ENCODE results near the gene PLSCR4. TPM values are rescaled to one million over a fixed set of nuclear protein-coding genes. Genes with fewer than 3 reads are reported as not detected.

Gene PLSCR4
- total RNA-seq, 1 donor from 2014 or later: 1.0 TPM

DNA sequence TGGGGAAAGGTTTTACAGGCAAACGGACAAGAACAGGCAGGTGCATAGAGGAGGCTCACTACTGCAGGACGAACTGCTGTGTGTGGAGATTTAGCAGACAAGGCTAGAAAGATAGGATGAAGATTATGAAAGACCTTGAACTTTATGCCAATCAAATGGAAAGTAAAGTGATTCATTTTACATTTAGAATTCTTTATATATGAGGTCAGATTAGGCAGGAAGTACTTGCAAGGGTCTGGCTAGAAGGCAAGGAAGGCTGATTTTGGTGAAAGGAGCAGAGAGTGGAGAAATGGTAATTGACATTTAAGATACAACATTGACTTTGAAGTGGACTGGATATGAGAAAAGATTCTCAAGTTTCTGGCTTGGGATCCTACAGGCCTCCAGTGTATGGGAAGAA, 33.6 kb downstream of the PLSCR4 start:
- Histone ChIP-seq H3K27ac (no peak overlapping the region), H3K9ac (no peak overlapping the region), H3K4me1 (no peaks in the 10 kb centered on the region), H3K27me3 (no peaks in the 10 kb centered on the region), H3K4me2 (no peak overlapping the region), H3K9me3 (ENCODE audit: low read depth) (no peaks in the 10 kb centered on the region), H3F3A (ENCODE audit: low read depth) (no peaks in the 10 kb centered on the region), H3K79me2 (ENCODE audit: low read depth) (no peaks in the 10 kb centered on the region), H3K4me3 (no peak overlapping the region), H4K20me1 (ENCODE audit: low read depth) (no peaks in the 10 kb centered on the region), H2AFZ (replicated peaks) (no peak overlapping the region), H3K36me3 (no peaks in the 10 kb centered on the region)
- Mint-ChIP-seq H3K4me1 (no peaks in the 10 kb centered on the region), H3K4me3 (no peak overlapping the region), H3K27ac (no peak overlapping the region), H3K36me3 (no peaks in the 10 kb centered on the region), H3K27me3 (ENCODE audit: insufficient read depth, low read depth) (no peaks in the 10 kb centered on the region), H3K9me3 (no peaks in the 10 kb centered on the region)
- DNase-seq (ENCODE audit: low spot score): no peak
- no peak for TF ChIP-seq EZH2phosphoT487 (IDR thresholded peaks at IDR 0.05)
- TF ChIP-seq EZH2 (IDR thresholded peaks at IDR 0.05): no peak
- TF ChIP-seq, protein P1, sequence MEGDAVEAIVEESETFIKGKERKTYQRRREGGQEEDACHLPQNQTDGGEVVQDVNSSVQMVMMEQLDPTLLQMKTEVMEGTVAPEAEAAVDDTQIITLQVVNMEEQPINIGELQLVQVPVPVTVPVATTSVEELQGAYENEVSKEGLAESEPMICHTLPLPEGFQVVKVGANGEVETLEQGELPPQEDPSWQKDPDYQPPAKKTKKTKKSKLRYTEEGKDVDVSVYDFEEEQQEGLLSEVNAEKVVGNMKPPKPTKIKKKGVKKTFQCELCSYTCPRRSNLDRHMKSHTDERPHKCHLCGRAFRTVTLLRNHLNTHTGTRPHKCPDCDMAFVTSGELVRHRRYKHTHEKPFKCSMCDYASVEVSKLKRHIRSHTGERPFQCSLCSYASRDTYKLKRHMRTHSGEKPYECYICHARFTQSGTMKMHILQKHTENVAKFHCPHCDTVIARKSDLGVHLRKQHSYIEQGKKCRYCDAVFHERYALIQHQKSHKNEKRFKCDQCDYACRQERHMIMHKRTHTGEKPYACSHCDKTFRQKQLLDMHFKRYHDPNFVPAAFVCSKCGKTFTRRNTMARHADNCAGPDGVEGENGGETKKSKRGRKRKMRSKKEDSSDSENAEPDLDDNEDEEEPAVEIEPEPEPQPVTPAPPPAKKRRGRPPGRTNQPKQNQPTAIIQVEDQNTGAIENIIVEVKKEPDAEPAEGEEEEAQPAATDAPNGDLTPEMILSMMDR (IDR thresholded peaks at IDR 0.05): no peak

DNA sequence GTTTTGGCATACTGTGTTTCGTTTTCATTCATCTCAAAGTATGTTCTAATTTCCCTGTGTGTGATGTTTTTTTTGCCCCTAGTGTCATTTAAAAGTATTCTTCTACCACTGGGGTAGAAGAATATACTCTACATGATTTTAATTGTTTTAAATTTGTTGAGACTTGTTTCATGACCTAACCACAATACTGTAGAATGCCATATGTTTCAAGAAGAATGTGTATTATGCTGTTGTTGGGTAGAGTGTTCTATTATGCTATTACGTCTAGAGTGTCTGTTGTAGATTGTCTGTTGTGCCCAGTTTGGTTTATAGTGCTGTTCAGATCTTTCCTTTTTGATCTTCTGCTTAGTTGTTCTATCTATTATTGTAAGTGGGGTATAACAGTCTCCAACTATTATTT, 36.4 kb downstream of the PLSCR4 start:
- DNase-seq (ENCODE audit: low spot score): no peak
- Mint-ChIP-seq H3K27me3 (ENCODE audit: insufficient read depth, low read depth) (no peaks in the 10 kb centered on the region), H3K4me1 (no peaks in the 10 kb centered on the region), H3K9me3 (no peaks in the 10 kb centered on the region), H3K27ac (no peak overlapping the region), H3K4me3 (no peak overlapping the region), H3K36me3 (no peaks in the 10 kb centered on the region)
- TF ChIP-seq, protein P1 (IDR thresholded peaks at IDR 0.05): no peak
- TF ChIP-seq EZH2 (IDR thresholded peaks at IDR 0.05) (no peak), EZH2phosphoT487 (IDR thresholded peaks at IDR 0.05) (no peak)
- H3F3A ChIP-seq (ENCODE audit: low read depth): no peaks in the 10 kb centered on the region
- H3K27me3 ChIP-seq: no peaks in the 10 kb centered on the region
- H3K79me2 ChIP-seq (ENCODE audit: low read depth): no peaks in the 10 kb centered on the region
- H4K20me1 ChIP-seq (ENCODE audit: low read depth): no peaks in the 10 kb centered on the region
- H3K9ac ChIP-seq: no peak overlapping the region
- H3K4me1 ChIP-seq: no peaks in the 10 kb centered on the region
- H3K4me2 ChIP-seq: no peak overlapping the region
- no peak overlapping the region for H3K27ac ChIP-seq
- no peaks in the 10 kb centered on the region for H3K36me3 ChIP-seq
- H2AFZ ChIP-seq (replicated peaks): no peak overlapping the region
- H3K9me3 ChIP-seq (ENCODE audit: low read depth): no peaks in the 10 kb centered on the region
- H3K4me3 ChIP-seq: no peak overlapping the region

DNA sequence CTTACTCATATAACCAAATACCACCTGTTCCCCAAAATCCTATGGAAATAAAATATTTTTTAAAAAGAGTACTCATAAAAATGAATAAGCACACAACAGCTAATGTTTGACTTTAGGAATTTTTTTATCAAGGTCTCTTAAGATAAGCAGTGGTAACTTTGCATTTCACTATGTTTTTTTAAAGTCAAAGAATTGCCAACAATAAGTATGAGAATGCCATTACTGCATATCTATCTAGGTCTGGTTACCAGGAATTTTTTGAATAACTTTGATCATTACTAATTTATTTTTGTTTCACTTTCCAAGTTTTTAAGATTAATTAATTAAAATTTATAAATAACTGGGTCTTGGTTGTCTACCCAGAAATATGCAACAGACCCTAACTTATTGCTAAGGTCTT, 41.5 kb downstream of the PLSCR4 start:
- TF ChIP-seq, protein P1 (IDR thresholded peaks at IDR 0.05): no peak
- no peak for TF ChIP-seq EZH2phosphoT487 (IDR thresholded peaks at IDR 0.05)
- TF ChIP-seq EZH2 (IDR thresholded peaks at IDR 0.05): no peak
- H3K36me3 Mint-ChIP-seq: no peaks in the 10 kb centered on the region
- H3K36me3 ChIP-seq: no peaks in the 10 kb centered on the region
- no peak overlapping the region for H3K27ac Mint-ChIP-seq
- no peak overlapping the region for H2AFZ ChIP-seq (replicated peaks)
- no peaks in the 10 kb centered on the region for H3K79me2 ChIP-seq (ENCODE audit: low read depth)
- H3K4me1 Mint-ChIP-seq: no peaks in the 10 kb centered on the region
- no peaks in the 10 kb centered on the region for H3K27me3 ChIP-seq
- no peak overlapping the region for H3K9ac ChIP-seq
- H3K4me3 Mint-ChIP-seq: no peak overlapping the region
- no peaks in the 10 kb centered on the region for H3K4me1 ChIP-seq
- no peaks in the 10 kb centered on the region for H3K9me3 ChIP-seq (ENCODE audit: low read depth)
- no peak overlapping the region for H3K4me3 ChIP-seq
- no peaks in the 10 kb centered on the region for H3K27me3 Mint-ChIP-seq (ENCODE audit: insufficient read depth, low read depth)
- no peak overlapping the region for H3K27ac ChIP-seq
- no peaks in the 10 kb centered on the region for H3F3A ChIP-seq (ENCODE audit: low read depth)
- H3K4me2 ChIP-seq: no peak overlapping the region
- no peaks in the 10 kb centered on the region for H3K9me3 Mint-ChIP-seq
- no peaks in the 10 kb centered on the region for H4K20me1 ChIP-seq (ENCODE audit: low read depth)
- DNase-seq (ENCODE audit: low spot score): no peak
